HG03521 (cell line): ENCODE data around the gene WSCD2.

Experiments used
- ATAC-seq: cut with Tn5 transposase; IDR thresholded peaks from one replicate; pipeline ENCODE4 v1.9.1; 2021; ENCODE audit warnings: mild to moderate bottlenecking, moderate library complexity; ENCODE audit not compliant: unreplicated experiment

Gene WSCD2

GRCh38 chr12:108297424-108297823 is 168.3 kb downstream of the WSCD2 start:
- ATAC-seq, result no peak

- peak; percentile 50 for ATAC-seq
Observed at GRCh38 chr12:108297895-108298760, 169.0 kb downstream of the WSCD2 start.

GRCh38 chr12:108298761-108299275 is 169.7 kb downstream of the WSCD2 start:
- no peak for ATAC-seq

GRCh38 chr12:108299516-108299915 is 170.4 kb downstream of the WSCD2 start:
- no peak for ATAC-seq
